Thyroid gland (tissue), 4 donors: ENCODE measurements around the gene PDGFC.

ENCODE experiments used
- POLR2A ChIP-seq, 2 donors: fragments of 450-650 bp; IDR thresholded peaks; one replicate each; pipeline ENCODE4 v1.6.1; 2017; ENCODE audit warnings: antibody characterized with exemption in 2 of 2, mild to moderate bottlenecking in 2 of 2, moderate library complexity in 1 of 2
- TF ChIP-seq, protein P1 (sequence below), 6 experiments: fragments of 200-600 bp in 3 of 6; fragments of 450-650 bp in 3 of 6; sonication (generic) in 3 of 6; IDR thresholded peaks; one replicate each; pipeline ENCODE4 v1.5.1; 2016 to 2019; ENCODE audit warnings: antibody characterized with exemption in 6 of 6, mild to moderate bottlenecking in 2 of 6, inconsistent platforms in 1 of 6, moderate library complexity in 1 of 6

DNA sequence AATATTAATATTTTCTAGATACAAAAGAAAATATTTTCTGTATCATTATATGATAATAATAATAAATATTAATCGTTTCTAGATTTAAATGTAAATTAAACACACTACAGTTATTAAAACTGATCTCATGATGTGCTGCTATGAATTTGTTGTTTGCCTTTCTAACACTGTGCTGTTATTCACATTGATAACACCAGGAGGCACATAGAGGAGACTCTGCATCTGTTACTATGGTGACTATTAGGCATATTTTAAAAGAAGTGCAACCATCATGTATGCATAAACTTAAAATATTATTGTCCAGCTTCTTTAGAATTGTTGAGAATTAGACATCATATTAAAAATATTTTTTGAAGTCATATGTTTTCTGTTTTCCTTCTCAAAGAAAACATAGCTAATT is 11.8 kb upstream of the PDGFC start:
- TF ChIP-seq, protein P1, sequence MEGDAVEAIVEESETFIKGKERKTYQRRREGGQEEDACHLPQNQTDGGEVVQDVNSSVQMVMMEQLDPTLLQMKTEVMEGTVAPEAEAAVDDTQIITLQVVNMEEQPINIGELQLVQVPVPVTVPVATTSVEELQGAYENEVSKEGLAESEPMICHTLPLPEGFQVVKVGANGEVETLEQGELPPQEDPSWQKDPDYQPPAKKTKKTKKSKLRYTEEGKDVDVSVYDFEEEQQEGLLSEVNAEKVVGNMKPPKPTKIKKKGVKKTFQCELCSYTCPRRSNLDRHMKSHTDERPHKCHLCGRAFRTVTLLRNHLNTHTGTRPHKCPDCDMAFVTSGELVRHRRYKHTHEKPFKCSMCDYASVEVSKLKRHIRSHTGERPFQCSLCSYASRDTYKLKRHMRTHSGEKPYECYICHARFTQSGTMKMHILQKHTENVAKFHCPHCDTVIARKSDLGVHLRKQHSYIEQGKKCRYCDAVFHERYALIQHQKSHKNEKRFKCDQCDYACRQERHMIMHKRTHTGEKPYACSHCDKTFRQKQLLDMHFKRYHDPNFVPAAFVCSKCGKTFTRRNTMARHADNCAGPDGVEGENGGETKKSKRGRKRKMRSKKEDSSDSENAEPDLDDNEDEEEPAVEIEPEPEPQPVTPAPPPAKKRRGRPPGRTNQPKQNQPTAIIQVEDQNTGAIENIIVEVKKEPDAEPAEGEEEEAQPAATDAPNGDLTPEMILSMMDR (IDR thresholded peaks at IDR 0.05) = peak in 1 of 6 experiments; percentile 31
- TF ChIP-seq POLR2A (IDR thresholded peaks at IDR 0.05) = no peak
